ENCODE results near the gene HJV.

HJV gene

GRCh38 chr1:145974721-145975120, 46.8 kb downstream of the HJV start:
- no peak overlapping the region for H3K27ac ChIP-seq
- no peak for TF ChIP-seq CTCF (IDR thresholded peaks at IDR 0.05)
- TF ChIP-seq ZFX (IDR thresholded peaks at IDR 0.05; ENCODE audit: borderline replicate concordance), result no peak

- TF ChIP-seq CTCF (IDR thresholded peaks at IDR 0.05) (no peak), ZFX (IDR thresholded peaks at IDR 0.05; ENCODE audit: borderline replicate concordance) (no peak)
- no peak overlapping the region for H3K27ac ChIP-seq
Measured at GRCh38 chr1:145972580-145972979, 49.0 kb downstream of the HJV start.
